GM12874 (cell line): ENCODE measurements around the gene ZNF84.

ENCODE experiments used
- CTCF ChIP-seq: IDR thresholded peaks from 2 replicates; pipeline ENCODE4 v1.5.1; 2011; ENCODE audit warnings: low read depth, mild to moderate bottlenecking, control low read depth, low read length, moderate library complexity; ENCODE audit not compliant: insufficient read depth

ZNF84 gene

DNA sequence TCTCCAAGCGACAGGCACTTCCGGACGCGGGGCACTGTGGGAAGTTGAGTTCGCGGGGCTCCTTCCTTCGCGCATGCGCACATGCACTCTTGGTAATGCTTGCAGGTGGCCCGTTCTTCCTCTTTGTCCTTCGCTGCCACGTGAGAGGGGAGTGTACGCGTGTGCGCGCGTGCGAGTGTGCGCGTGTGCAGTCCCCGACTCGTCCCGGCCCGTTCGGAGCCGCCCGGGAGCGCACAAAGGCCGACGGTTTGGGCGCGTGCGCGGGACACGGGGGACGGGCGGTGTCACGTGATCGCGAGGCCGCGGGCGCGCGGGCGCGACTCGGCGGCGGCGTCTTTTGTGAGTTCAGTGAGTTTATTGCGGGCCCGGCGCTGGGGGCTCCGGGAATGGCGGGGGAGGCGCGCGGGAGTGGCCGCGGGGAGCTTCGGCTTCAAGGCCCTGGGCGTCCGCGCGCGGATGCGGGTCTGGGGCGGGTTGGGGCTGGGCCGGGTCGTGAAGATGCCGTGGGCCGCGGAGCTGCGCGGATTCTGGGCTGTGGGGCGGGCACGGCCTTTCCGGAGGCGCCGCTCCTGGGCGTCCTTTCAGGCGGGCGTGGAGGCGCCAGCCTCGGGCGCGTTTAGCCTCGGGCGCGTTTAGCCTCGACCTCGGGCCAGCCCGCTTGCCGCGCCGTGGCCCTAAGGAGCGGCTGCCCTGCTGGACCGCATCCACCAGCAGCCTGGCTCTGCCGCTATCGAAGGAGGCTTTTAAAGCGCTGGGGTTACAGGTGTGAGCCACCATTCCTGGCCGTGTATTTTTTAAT lies at the start of gene ZNF84:
Gene ZNF84, plus strand, starts transcription at position 303 of the 799 bp plus-strand sequence. CDS start 3,959 bp downstream, outside the sequence.
- no peak for TF ChIP-seq CTCF

DNA sequence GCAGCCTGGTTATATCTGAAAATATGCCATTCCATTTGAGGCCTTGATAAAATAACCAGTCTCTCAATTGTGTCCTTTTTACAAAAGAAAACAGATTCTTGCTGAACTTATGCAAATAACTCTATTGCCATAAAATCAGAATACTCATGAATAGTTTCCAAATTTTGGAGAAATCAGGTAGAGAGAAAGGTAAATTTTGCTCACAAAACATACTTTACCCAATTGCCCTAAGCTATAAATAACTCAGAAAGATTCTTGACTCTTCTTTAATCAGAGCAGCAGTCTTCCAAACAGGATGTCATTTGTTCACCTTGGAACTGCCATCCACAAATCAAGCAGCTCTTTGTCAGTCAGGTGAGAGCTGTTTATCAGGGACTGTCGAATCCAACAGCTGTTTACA lies 38.6 kb upstream of the ZNF84 start:
- no peak for TF ChIP-seq CTCF

DNA sequence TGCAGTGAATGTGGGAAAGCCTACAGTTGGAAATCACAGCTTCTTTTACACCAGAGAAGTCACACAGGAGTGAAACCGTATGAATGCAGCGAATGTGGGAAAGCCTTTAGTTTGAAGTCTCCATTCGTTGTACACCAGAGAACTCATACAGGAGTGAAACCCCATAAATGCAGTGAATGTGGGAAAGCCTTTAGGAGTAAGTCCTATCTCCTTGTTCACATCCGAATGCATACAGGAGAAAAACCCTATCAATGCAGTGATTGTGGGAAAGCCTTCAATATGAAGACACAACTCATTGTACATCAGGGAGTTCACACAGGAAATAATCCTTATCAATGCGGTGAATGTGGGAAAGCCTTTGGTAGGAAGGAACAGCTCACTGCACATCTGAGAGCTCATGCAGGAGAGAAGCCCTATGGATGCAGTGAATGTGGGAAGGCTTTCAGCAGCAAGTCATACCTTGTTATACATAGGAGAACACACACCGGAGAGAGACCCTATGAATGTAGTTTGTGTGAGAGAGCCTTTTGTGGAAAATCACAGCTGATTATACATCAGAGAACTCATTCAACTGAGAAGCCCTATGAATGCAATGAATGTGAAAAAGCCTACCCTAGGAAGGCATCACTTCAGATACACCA lies 26.5 kb upstream of the ZNF84 start:
- TF ChIP-seq CTCF = no peak

DNA sequence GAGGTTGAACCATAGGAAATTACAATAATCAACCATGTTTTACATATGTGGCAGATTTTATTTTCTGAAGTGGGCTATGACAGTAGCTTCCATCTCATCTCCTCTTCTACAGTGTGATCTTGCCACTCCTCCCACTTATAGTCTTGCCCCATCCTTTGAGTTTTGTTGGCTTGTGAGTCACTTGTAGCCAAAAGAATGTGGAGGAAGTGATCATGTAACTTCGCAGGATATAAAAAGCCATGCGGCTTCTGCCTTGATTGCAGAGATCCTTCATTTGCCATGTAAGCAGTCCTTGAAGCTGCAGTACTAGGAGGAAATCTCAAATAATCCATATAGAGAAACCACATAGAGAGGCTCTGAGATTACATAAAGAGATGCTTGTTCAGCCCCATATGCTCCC lies 13.7 kb upstream of the ZNF84 start:
- TF ChIP-seq CTCF = no peak

DNA sequence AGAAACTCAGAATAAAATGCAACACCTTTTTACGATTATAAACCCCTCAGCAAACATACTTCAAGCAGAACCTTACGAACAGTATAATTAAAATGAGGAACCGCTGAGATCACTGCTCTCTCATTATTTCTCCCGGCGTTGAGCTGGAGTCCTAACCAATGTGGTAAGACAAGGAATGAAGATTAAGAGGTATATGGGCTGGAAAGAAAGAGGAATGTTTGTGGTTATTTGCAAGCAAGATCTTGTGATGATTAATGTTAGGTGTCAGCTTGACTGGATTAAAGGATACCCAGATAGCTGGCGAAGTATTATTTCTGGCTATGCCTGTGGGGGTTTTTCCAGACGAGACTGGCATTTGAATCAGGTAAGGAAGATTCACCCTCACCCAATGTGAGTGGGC lies 10.3 kb upstream of the ZNF84 start:
- TF ChIP-seq CTCF = no peak

- TF ChIP-seq CTCF = no peak
These were observed 905 bp downstream of the ZNF84 start for GRCh38 chr12:133038118-133038709.

DNA sequence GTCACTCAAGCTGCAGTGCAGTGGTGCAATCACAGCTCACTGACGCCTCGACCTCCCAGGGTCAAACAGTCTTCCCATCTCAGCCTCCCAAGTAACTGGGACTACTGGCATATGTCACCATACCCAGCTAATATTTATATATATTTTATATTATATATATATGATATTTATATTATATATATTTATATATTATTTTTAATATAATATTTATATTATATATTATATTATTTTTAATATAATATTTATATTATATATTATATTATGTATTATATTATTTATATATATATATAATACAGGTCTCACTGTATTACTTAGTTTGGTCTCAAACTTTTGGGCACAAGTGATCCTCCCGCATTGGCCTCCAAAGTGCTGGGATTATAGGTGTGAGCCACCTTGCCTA lies 9.4 kb downstream of the ZNF84 start:
- TF ChIP-seq CTCF = no peak
